HEK293T (cell line): ENCODE data around the gene FBH1.

Source experiments
- ELF4 ChIP-seq: fragments of 450-650 bp; IDR thresholded peaks from 2 replicates; pipeline ENCODE4 v1.6.1; 2017; ENCODE audit warnings: antibody characterized with exemption
- FOXA1 ChIP-seq: fragments of 450-650 bp; IDR thresholded peaks from 2 replicates; pipeline ENCODE4 v1.6.1; 2016; ENCODE audit warnings: mild to moderate bottlenecking
- FOXK2 ChIP-seq: fragments of 450-650 bp; IDR thresholded peaks from 2 replicates; pipeline ENCODE4 v1.6.1; 2016; ENCODE audit warnings: mild to moderate bottlenecking
- L3MBTL2 ChIP-seq: fragments of 450-650 bp; conservative IDR thresholded peaks from 2 replicates; pipeline ENCODE4 v1.6.1; 2016; ENCODE audit warnings: mild to moderate bottlenecking
- LEF1 ChIP-seq: fragments of 450-650 bp; IDR thresholded peaks from 2 replicates; pipeline ENCODE4 v1.6.1; 2017; ENCODE audit warnings: mild to moderate bottlenecking, borderline replicate concordance
- PKNOX1 ChIP-seq: fragments of 450-650 bp; IDR thresholded peaks from 2 replicates; pipeline ENCODE4 v1.6.1; 2016
- SUZ12 ChIP-seq: fragments of 450-650 bp; IDR thresholded peaks from 2 replicates; pipeline ENCODE4 v1.6.1; 2016; ENCODE audit warnings: mild to moderate bottlenecking
- TARDBP ChIP-seq: fragments of 450-650 bp; IDR thresholded peaks from 2 replicates; pipeline ENCODE4 v1.6.1; 2016
- ZNF384 ChIP-seq: fragments of 450-650 bp; IDR thresholded peaks from 2 replicates; pipeline ENCODE4 v1.6.1; 2016

- TF ChIP-seq SUZ12 = no peak
- TF ChIP-seq L3MBTL2 = no peak
- no peak for TF ChIP-seq PKNOX1
- no peak for TF ChIP-seq LEF1
- TF ChIP-seq FOXK2 = no peak
- no peak for TF ChIP-seq TARDBP
- TF ChIP-seq ZNF384 = no peak
- TF ChIP-seq FOXA1 = no peak
- TF ChIP-seq ELF4 = no peak
Observed at GRCh38 chr10:5902511-5903274, 12.7 kb downstream of the FBH1 start.
